CD4-positive, alpha-beta T cell treated with Interleukin-12 subunit alpha and Interleukin-12 subunit beta, for 1 hour (primary cell): ENCODE measurements around the gene PREPL.

Experiments
- DNase-seq: peaks from one replicate; pipeline ENCODE4 v3.0.0-alpha.2; 2020

The PREPL gene

DNA sequence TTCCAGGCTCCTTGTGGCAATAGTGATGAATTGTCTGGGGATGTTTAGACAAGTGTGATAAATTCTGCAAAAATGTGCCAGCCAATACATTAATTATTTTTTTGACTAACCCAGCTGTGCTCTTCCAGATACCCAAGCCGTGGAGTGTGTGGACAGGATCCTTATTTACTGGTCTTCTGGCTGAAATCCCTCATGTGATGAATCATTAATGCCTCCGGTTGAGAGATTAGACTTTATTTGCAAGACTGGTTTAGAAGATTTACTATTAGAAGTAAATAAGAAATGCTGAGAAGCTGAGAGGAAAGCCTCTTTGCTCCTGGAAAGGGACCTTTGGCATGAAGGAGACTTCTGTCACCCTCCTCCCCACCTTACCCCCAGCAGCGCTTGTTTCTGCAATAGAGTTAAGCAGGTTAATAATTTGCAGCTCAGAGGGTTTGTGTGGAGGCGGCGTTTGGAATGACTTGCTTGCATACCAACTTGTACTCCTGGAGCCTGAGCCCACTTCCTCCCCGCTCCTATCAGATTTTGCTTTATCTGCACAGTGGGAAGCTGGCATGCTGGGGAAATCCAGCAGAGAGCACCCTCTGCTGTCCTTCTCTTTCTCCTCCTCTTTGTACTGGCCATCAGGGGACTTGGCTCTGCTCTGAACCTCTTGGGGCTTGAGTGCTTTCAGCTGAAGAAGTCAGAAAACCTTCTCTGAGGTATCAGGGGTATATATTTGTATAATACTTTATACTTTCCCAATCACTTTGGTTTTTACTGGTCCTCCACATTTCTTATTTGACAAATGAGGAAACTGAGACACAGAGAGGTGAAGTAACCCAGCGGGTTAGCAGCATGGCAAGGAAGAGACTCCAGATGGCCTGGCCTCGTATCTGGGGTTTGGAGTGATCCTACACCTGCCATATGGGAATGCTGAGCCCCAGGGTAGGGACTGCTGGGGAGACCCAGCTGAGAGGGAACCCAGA, 69.7 kb downstream of the PREPL start:
- DNase-seq = peak; percentile 11

DNA sequence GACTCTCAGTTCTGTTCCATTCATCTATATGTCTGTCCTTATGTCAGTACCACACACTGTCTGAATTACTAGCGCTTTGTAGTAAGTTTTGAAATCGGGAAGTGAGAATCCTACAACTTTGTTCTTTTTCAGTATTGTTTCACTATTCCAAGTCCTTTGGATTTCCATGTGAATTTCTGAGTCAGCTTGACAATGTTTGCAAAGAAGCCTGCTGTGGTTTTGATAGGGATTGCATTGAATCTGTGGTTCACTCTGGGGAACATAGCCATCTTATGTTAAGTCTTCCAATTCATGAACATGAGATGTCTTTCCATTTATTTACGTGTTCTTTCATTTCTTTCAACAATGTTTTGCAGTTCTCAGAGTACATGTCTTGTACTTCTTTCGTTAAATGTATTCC, 71.0 kb downstream of the PREPL start:
- no peak for DNase-seq

DNA sequence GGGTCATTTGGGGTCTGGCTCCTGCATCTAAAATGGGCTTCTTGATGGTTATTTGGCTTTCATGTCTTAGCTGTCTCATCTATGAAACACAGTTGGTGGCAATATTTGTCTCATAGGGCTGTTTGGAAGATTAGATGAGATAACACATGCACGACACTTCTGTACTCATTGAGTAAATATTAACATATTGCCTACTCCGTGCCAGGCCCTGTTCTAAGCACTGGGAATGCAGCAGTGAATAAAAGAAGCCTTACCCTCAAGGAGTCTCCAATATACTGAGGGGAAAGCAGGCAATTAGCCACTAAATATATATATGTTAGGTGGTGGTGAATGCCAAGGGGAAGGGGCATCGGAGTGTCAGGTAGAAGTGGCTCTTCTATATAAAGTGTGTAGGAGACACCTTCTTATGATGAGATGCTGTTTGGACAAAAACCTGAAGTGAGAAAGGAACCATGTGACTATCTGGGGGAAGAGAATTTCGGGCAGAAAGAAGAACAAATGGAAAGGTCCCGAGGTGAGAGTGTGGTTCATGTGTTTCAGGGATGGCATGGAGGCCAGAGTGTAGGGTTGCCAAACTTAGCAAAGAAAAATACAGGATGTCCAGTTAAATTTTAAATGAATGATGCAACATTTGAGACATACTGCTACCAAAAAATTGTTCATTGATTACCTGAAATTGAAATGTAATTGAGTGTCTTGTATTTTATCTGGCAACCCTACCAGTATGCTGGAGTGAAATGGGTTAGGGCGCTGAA, 74.2 kb downstream of the PREPL start:
- DNase-seq = no peak

DNA sequence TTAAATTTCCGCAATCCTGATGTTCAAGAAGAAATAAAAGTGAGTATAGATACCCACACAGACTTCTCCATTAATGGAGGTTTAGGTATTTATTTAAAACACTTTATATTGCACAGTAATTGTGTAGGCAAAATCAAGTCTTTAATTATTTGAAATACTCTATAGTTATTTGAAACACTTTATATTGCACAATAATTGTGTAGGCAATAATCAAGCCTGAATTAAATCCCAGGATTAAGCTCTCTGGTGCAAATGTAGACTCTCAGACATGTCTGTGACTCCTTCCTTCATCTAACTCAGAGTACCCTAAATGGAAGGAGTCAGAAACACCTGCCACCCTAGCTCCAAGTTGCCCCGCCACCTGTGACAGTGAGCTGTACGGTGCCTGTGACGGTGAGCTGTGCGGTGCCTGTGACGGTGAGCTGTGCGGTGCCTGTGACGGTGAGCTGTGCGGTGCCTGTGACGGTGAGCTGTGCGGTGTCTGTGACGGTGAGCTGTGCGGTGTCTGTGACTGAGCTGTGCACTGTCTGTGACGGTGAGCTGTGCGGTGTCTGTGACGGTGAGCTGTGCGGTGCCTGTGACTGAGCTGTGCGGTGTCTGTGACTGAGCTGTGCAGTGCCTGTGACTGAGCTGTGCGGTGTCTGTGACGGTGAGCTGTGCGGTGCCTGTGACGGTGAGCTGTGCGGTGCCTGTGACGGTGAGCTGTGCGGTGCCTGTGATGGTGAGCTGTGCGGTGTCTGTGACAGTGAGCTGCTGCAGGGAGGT, 75.0 kb downstream of the PREPL start:
- DNase-seq = no peak

DNA sequence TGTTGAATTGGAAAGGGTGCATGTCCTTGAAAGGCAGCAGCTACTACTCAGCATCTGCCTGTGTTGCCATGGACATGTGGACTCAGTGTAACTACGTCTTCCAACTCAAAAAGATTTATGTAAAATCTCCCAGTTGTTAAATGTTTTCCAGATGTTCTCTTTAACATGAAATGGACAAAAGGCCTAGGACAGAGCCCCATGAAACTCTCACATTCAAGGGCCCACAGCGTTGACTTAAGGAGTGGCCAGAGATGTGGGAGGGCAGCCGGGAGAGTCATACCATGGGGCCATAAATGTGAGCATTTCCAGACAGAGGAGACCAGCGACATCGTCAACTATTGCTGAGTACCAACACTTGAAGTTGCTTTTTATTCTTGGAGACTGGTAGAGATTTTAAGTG, 76.1 kb downstream of the PREPL start:
- DNase-seq = no peak

DNA sequence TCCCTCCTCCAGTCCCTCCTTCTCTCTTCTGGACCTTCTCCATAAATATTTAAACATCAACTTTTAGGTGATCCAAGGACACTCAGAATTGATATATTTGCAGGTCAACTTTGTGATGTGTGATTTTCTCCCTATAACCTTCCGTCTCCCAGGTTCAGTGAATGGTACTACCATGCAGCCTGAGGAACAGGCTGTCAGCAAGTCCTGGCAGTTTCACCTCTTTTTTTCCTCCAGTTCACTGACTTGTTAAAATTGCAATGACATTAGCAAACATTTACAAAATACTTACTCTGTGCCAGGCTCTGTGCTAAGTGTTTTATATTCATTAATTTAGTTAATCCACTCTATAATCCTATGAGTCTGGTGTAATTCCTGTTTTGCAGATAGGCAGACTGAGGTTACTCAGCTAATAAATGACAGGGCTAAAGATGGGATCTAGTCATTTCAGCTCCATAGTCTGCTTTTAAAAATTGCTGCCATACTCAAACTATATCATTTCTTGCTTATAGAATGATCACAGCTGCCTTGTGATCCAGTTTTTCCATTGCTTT, 78.1 kb downstream of the PREPL start:
- DNase-seq = no peak

DNA sequence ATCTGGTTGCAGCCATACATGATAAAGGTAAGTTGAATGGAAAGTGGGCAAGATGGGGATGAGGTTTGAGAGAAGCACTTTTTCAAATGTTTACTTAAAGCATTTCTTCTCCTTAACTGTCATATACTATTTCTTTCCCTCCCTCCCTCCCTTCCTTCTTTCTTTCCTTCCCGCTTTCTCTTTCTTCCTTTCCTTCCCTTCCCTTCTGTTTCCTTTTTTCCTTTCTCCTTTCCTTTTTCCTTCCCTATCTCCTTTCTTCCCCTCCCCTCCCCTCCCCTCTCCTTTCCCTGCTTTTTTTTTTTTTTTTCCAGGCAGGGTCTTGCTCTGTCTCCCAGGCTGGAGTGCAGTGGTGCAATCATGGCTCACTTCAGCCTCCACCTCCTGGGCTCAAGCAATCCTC, 80.4 kb downstream of the PREPL start:
- DNase-seq = no peak

DNA sequence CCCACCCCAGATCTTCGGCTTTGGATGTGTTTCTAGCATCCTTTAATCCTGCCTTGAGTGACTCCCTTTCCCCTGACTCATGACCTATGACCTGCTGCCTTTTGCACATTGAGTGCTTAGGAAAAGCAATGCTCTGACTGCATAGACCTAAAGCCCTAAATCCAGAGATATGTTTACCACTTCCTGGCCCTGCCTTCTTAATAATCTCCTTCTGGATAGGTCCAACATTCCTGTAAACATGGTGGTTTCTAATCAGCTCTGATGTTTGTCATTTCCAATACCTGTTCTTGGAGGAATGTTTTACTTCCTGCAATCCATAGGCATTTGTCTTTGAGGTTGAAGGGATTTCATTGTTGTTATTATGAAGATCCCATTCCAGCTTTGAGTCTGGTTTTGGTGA, 83.8 kb downstream of the PREPL start:
- DNase-seq = no peak

DNA sequence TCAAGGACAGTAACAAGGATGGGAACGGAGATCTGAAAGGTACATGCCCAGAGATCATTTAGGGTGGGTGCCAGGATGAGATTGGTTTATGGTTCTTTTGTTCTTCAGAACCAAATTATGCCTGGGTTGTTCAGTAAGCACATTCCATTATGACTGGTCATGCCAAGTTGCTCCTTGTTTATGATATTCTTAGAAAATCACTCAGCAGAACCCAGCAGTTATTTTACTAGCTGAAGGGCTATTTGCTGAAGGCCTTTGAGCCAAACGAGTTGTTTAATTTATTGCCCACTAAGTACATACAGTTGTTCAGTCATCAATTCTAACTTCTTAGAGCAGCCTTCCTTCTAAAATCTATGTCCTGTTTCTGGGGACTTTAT, 85.4 kb downstream of the PREPL start:
- no peak for DNase-seq

DNA sequence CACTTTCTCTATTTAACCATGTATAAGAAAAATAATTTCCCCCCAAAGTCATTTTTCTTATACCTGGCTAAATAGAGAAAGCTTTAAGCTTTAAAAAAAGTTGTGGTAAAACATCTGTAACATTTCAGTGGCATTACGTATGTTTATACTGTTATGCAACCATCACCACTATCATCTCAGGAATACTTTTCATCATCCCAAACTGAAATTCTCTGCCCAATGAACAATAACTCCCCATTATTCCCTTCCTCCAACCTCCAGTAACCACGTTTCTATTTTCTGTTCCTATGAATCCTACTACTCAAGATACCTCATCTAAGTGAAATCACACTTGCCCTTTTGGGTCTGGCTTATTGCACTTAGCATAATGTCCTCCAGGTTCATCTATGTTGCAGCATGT, 87.7 kb downstream of the PREPL start:
- DNase-seq = no peak

DNA sequence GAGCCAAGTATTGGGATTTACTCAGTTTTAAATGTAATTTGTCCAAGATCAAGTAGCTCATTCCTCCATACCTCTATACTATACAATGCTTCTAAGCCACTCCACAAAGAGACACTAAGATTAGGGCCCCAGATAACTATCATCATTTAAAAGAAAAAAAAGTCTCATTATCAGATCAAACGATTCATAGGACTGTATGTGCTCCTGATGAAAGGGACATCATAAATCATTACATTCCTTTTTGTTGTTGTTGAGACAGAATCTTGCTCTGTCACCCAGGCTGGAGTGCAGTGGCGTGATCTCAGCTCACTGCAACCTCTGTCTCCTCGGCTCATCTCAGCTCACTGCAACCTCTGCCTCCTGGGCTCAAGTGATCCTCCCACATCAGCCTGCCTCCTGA, 88.2 kb downstream of the PREPL start:
- DNase-seq = no peak

DNA sequence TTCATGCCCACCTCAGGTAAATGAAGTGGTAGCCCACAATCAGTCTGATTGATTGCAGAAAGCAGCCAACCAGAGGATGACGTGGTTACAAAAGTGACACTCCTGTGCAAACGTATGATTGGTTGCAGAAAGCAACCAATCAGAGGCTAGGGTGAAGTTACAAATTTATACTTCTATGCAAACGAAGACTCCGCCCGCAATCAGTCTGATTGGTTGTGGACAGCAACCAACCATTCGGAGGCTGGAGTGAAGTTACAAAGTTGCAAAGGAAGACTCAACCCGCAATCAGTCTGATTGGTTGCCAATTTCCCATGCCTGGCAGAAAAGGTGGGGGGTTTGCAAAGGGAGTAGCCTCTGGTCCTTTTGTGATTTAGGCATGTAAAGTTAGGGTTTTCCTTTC, 90.0 kb downstream of the PREPL start:
- no peak for DNase-seq

DNA sequence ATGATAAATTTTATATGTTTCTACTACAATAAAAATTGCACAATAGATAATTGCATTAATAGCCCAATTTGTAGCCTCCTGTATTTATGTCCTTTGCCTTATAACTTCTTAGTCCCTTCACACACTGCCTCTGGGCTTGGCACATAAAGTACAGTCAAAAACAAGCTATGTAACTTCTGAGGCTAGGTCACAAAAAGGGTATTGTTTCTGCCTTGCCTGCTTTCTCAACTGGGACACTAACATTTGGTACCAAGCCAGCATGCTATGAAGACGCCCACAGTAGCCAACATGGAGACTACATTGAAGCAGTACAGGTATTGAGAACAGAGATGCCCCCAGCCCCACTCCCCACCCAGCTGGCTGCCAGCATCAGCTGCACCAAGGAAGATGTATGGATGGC, 91.5 kb downstream of the PREPL start:
- no peak for DNase-seq

DNA sequence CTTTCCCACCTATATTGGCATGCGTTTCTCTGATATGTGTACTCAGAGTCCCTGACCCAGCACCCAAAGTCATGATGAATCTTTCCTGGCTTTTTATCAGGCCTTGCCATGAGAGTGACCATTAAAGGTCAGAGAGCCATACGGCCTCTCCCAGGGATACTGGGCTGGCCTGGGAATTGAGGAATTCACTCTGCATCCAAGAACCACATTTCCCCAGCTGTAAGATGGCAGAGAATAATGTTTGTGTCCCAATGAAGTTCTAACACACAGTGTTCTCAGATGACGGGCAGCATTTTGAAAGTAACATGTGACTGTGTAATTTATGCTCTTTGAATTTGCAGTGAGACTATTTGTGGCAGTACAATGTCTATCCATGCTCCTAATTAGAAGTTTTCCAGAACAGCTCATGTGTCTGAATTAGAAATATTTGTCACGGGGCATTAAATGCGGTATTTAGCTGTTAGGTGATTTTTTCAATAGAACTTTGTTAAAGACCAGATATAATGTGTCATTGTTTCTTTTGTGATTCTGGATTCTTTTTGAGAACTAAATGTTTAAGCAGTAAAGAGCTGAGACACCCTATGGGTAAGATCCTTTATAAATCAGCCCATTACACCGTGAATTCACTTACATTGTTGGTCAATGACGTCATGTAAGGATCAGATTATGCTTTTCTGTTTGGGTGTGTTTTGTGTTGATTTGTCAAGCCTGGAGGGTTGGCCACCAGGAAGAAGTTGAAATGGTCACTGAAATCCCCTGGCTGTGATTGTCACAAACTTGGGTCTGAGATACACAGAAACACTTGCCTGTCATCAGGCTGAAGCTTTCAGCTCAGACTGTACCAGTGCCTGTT, 93.3 kb downstream of the PREPL start:
- DNase-seq = no peak
